Measurements from ENCODE around the gene ELMO3.

The ELMO3 gene, protein sequence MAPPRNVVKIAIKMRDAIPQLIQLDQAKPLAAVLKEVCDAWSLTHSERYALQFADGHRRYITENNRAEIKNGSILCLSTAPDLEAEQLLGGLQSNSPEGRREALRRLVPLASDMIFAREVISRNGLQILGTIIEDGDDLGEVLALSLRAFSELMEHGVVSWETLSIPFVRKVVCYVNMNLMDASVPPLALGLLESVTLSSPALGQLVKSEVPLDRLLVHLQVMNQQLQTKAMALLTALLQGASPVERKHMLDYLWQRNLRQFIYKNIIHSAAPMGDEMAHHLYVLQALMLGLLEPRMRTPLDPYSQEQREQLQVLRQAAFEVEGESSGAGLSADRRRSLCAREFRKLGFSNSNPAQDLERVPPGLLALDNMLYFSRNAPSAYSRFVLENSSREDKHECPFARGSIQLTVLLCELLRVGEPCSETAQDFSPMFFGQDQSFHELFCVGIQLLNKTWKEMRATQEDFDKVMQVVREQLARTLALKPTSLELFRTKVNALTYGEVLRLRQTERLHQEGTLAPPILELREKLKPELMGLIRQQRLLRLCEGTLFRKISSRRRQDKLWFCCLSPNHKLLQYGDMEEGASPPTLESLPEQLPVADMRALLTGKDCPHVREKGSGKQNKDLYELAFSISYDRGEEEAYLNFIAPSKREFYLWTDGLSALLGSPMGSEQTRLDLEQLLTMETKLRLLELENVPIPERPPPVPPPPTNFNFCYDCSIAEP

DNA sequence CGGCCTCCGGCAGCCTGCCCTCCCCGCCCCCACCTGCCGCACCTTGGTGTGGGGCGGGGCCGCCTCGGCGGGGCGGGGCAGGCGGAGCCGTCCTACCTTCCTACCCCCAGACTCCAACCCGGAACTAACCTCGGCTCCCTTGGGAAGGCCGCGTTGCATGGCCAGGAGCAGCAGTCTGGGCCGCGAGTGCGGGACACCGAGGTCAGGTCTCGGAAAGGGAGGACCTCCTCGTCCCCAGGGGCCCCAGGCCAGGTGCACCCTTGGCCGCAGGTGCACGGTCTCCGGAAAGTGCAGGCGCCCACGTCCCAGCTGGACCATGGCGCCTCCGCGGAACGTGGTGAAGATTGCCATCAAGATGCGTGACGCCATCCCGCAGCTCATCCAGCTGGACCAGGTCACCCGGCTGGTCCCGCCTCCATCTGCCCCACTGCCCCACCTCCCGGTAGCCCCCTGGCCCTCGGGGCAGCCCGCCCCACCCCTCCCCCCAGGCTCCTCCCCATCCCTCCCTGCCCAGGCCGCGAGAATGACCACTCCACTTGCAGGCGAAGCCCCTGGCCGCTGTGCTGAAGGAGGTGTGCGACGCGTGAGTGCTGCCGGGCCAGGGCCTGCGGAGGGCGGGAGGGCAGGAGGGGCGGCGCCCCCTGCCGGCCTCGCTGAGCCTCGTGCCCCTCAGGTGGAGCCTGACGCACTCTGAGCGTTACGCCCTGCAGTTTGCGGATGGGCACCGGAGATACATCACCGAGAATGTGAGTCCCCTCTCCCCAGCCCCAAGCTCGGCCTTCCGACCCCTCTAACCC, at the start of gene ELMO3:
Gene ELMO3, plus strand, starts transcription at position 121 of the 797 bp plus-strand sequence. Its CDS starts 196 bp downstream, at position 317.
- peak; percentile 43 for DNase-seq

DNA sequence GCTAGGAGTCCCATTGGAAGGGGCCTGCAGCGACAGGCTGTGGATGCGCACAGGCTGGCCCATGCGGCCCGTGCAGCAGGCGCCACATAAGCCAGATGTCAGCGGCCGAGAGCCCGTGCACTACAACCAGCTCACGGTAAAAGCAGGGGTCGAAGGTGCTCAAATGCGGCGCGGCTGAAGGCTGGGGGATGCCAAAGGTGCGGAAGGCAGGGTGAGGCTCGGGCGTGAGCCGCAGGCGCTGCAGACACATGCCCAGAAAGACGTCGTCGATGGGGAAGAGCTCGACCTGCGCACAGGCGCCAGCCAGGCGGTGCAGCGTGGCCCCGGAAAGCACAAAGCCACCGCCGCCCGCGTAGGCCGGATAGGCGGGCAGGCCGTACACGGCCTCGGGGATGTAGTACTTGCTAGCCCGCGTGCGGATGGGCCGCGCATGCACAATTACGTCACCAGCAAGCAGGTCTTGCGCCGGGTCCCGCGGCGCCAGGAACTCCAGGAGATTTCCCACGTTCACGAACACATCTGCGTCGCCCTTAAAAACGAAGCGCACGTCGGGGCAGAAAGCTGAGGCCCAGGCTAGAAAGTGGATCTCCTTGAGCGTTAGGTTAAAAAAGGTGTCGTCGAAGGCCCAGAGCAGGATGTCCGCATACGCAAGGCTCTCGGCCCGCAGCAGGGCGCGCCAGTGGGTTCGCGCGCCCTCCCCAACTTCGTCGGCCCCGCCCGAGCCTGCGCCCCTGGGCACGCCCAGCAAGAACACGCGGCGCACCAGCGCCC, 49.5 kb upstream of the ELMO3 start:
- no peak for DNase-seq

DNA sequence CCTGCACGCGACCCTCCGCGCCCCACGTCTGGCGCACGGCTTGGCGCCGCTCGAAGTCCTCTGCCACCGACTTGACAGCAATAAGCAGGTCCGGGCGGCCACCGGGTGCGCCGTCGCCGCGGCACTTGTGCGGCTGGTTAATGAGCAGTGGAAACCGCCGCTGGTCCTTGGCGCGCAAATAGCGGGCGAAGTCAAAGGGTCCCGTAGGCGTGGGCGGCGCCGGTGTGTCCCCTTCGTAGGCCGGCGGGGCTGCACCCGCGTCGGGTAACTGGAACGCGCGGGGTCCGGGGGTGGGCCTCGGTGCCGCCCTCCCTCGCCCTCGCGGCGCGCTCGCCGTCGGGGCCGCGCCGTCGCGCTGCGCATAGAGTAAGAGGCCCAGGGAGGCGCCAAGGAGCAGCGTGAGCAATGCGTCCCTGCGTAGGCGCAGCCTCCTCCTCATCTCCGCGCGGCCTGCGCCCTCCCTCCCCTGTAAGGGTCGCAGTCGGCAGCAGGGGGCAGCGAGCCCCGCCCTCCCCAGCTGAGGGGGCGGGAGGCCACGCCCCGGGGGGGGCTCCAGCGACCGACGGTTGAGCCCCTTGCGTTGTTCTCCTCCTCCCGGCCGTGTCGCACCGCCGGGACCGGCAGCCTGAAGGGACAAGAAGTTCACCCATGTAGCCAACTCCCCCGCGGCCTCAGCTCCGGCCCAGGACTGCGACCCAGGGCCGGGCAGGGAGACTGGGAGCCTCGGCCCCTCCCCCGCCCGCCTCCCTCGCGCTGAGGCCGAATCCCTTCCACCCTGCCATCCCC, 48.7 kb upstream of the ELMO3 start:
- no peak for DNase-seq

DNA sequence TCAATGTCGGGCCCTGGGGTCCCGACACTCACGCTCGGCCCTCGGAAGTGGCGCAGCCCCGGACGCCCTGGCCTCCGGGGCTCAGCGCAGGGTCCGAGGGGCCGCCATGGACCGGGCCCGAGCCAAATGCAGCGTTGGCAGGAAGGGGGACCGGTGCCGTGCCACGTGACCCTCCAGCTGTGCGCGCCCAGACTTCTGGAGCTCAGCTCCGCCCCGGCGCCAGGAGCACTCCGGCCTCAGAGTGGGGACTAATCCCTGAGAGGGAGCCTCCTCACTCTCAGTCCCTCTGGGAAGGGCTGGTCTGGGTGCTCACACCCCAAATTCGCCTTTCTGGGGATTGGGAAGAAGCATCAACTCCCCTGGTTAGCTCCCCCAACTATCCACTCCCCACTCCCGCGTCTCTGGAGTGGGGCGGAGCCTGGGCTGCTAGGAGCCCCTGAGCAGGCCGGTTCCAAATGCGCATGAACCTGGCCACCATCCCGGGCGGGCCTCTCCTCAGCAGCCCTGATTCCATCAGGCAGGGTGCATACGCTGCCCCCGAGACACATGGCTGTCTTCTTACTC, 48.0 kb upstream of the ELMO3 start, which contains the start of gene B3GNT9:
Gene B3GNT9, minus strand, starts transcription at position 166 of the 564 bp plus-strand sequence. CDS start 513 bp downstream, outside the sequence.
- no peak for DNase-seq

DNA sequence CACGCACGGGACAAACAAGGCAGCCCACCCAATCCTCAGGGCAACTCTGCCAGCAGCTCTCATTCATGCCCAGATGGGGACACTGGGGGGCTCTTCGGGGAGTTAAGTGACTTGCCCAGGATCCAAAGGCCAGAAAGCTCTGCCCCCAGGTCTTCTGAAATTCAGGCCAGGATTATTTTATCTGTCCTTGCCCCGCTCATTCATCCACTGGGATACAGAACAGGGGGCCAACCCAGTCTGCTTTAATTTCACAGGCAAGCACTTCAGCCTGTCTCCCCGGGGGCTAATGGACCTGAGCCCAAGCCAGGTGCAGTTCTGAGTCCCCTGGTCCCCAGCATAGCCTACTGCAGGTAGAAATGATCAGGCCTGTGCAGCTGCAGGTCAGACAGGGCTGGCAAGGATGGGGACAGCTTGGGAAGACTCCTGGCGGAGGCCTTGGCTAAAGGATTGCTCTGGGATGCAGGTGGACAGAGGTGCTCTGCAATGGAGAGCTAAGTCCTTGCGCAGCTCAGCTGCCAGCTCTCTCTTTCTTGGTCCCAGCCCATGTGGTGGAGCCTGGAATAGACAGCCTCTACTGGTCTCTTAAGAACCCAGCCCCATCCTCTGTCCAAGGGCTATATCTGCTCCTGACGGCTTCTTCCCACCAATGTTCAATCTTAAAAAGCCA, 47.4 kb upstream of the ELMO3 start:
- DNase-seq, result no peak

DNA sequence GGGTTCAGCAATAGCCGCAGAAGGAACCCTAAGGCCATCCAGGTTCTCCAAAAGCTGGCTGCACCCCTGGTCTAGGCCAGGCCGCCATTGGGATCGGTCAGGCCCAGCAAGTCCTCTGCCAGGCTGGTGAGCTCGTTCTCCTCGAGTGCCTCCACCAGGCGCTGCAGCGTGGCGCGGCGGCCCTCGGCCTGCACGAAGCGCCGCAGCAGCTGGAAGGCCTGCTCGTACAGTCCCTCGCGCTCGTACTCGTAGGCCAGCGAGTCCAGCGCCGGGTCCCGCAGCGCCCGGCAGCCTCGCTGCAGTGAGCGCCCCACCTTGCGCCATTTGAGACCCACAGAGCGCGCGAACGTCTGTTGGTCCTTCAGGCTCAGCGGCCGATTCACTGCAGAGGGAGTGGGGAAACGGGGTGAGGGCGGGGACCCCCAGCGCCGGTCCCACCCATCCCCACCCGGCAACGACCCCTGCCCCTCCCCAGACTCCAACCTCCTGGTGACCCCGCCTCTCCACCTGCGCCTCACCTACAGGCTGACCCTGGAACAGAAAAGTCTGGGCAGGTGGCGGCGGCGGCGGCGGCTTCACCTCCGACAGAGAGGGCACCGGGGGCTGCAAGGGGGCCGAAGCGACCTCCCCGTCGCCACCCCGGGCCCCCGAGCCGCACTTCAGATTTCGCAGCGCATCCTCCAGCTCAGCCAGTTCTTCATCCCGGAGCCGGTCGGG, 44.2 kb upstream of the ELMO3 start:
- DNase-seq, result no peak

DNA sequence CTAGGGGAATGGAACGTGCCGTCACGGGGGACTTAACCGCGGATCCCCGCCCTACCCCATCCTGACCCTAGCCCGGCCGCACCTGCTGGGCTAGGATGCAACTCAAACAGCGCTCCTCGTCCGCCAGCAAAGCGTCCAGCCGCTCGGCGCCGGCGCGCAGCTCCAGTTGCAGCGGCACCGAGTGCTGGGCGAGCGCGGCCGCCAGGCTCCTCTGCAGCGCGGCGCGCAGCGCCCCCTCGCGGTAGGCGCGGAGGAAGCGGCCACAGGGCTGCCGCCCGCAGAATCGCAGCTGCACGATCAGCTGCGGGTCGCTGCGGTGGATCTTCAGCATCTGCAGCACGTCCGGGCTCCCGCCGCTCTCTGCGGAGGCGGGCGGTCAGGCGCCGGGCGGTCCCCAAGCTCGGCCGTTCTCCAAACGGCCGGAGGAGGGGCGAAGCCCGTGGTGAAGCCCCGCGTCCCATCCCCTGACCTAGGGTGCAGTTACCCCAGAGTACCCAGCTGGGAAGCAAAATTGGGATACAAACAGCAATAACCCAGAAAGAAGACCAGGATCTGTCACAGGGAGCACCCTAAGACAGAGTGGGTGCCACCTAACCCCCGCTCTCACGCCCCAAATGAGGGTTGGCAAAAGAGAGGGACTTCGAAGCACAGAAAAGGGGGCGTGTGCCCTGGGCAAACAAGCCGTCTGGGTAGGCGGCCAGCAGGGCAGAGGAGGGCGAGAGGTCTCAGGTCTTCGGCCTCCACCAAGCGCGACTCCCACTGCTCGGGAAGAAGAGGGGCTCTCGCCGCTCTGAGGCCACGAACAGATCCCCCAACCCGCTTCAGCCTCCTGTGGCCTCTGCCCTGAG, 43.4 kb upstream of the ELMO3 start:
- DNase-seq, result peak; percentile 36

DNA sequence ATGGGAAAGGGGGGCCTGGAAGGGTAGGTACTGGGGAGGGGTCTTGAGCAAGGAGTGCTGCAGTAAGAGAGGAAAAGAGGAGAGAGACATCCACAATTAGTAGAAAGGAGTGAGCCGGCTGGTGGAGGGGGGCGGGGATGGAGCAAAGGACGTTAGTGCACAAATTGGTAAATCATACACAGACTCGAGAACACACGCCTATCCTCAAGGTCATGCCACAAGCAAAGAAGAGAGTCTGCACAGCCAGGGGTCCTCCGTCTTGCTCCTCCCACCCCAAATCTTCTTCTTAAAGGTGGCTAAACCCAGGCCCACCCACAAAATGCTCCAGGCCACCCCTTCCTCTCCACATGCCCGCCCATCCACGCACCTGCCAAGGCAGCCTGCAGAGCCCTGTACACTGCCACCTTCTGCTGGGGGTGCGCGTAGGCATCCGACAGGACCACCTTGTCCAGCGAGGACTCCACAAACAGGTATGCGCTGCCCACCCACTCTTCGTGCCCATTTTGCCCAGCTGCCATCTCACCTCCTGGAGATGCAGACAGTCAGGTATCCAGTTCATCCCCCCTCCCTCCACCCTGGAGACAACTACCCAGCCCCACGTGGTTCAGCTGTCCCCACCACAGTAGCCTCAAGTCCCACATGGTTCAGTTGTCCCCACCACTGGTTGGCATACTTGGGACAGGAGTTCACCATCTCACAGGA, 42.6 kb upstream of the ELMO3 start:
- DNase-seq, result no peak

DNA sequence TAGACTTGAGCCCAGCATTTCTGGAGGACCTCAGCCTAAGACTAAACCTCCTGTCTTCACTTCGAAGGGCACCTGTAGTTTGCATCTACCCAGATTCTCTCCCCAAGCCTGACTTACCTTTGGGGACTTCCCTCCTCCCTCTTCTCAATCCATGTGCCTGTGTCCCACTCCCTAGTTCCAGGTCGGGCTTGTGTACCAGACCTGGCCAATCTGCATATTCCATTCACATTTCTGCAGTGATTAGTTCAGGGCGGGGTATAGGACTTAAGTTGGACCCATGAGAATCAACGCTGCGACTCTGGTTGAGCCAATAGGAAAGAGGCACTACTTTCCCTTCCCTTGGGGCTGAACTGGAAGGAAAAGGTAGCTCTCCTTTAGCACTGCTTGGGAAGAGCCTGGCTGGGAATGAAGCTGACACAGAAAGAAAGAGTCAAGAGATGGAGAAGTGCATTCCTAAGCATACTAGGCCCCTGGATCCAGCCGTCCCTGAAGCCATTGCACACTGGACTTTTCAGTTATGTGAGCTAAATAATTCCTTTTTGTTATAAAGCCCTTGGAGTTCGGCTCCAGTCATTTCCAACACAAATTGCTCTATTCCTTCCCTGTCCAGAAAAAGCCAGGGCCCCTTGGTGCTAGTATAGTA, 41.7 kb upstream of the ELMO3 start:
- no peak for DNase-seq

DNA sequence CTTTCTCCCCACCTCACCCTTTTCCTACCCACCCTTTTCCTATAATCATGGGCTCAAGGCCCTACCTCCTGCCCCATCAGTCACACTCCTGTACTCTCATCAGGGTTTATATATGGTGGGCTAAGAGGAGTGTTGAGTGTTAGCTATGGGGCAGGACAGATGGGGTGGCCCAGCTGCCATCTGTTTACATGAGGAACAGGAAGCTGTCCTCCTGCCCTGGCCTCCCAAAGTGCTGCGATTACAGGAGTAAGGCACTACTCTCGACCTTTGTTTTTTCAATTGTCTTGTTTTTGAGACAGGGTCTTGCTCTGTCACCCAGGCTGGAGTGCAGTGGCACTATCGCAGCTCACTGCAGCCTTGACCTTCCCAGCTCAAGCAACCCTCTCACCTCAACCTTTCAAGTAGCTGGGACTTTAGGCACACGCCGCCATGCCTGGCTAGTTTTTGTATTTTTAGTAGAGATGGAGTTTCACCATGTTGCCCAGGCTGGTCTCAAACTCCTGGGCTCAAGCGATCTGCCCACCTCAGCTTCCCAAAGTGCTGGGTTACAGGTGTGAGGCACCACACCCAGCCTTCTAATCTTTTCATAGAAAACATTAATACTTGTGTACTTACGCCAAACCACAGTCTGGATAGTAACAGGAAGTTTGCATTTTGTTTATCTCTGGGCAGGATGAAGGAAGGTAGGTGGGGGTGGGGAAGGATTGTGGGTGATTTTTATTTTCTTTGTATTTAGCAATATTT, 40.9 kb upstream of the ELMO3 start:
- no peak for DNase-seq

DNA sequence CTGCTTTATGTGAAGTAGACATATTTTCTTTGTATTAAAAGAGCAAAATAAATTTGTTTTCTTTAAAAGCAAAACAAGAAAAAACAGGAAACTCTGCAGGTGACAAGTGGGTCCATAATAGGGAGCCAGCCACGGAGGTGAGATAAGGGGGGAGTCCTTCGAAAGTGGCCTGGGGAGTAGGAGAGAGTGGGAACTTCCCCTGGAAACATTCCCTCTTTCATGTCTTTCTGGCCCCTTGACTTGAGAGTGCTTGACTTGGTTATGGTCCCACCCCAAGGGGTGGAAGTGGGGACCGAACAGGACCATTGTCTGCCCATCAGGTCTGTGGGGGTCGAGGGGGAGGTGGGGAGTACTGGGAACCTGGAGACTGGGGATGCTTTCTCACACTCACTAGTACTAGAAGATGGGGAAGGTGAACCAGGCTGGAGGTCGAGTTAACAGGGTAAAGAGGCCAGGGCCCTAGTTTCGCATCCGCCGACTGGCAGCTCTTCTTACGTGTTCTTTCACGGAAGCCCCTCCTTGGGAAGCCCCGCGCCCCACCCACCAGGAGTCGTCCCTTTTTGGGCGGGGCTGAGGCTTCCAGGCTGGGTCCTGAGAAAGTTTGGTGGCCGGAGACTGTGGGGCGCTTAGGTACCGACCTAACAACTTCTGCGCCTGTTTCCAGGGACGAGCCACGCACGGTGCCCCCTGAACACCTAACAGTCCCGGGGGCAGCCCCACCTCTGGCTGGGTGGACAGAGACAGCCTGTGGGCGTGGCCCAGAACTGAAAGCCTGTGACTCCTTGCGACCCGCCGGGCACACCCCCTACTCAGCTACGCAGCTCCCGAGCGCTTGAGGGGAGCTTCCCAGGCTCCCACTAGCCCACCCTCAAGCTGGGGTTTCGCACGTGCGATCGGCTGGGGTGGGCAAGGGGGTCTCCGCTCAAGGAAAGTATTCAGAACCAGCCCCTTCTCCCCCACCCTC, 40.0 kb upstream of the ELMO3 start:
- no peak for DNase-seq

DNA sequence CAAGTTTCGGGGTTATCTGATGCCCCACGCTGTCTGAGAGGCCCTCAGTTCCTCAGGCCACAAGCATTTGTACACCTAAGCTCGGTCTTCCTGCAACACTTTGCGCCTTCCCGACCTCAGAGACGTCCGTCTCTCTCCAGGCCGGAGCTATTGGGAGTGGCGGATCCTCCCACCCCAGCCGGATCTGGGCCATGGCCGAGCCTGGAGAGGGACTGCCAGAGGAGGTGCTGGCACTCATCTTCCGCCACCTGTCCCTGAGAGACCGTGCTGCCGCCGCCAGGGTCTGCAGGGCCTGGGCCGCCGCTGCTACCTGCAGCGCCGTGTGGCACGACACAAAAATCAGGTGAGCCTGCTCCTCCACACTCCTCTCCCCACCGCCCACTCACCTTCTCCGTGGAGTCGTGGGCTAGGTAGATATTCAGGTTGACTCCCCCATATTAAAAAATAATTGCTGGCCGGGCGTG, 37.3 kb upstream of the ELMO3 start:
- DNase-seq, result no peak

DNA sequence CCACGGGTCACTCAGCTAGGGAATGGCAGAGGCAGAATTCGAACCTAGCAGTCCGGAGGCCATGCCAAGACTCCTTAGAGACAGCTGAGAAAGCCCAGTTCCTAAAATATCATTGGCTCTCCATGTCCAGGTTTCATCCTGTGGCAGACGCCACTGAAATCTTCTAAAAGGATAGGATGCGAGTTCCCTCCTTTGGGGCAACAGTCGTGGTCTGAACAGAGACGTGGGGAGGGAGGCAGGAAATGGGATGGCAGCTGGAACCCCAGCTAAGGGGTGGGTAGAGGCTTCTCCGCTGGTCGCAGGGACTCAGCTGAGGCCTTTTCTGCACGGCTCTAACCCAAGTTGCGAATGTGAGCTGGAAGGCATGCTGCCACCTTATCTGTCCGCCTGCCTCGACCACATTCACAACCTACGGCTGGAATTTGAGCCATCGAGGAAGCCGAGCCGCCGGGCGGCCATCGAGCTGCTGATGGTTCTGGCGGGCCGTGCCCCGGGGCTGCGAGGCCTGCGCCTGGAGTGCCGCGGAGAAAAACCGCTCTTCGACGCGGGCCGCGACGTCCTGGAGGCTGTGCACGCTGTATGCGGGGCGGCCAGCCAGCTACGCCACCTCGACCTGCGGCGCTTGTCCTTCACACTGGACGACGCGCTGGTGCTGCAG, 36.3 kb upstream of the ELMO3 start:
- no peak for DNase-seq

DNA sequence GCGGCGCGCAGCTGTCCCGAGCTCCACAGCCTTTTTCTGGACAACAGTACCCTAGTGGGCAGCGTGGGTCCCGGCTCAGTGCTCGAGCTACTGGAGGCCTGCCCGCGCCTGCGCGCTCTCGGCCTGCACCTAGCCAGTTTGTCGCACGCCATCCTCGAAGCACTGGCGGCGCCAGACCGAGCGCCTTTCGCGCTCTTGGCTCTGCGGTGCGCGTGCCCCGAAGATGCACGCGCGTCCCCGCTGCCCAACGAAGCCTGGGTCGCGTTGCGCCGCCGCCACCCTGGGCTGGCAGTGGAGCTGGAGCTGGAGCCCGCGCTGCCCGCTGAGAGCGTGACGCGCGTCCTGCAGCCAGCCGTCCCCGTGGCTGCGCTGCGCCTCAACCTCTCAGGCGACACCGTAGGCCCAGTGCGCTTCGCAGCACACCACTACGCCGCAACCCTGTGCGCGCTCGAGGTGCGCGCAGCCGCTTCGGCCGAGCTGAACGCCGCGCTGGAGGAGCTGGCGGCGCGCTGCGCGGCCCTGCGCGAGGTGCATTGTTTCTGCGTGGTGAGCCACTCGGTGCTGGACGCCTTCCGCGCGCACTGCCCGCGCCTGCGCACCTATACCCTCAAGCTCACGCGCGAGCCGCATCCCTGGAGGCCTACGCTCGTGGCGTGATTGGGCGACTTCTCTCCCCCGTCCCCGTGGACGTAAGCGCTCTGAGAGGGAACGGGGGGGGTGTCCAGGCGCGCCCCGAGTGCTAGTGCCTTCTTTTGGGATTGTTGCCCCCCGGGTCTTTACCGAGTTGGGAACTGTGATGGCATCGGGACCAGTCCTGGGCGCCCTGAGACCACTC, 35.5 kb upstream of the ELMO3 start:
- DNase-seq, result peak; percentile 41
